DMS 273 treated with DMSO at 0.1 percent for 48 hours (cell line): ENCODE data around the gene ODR4.
"Not testable (repeated sequence)": the region's sequence is repeated elsewhere in the genome, so short reads cannot be mapped to it uniquely, and the experiment has no call there.

Experiments
- DNase-seq: peaks from one replicate; lab custom pipeline; 2025; lab: John Stamatoyannopoulos, UW

ODR4 gene

DNA sequence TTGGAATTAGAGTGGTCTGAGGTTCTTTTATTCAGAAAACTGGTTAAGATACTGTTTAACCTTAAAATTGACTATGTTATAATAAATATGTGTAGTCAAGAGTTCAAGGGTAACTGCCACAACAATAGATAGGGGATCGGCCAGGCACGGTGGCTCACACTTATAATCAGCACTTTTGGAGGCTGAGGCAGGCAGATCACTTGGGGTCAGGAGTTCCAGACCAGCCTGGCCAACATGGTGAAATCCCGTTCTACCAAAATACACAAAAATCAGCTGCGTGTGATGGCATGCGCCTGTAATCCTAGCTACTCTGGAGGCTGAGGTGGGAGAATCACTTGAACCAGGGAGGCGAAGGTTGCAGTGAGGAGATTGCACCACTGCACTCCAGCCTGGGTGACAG is 45.8 kb downstream of the ODR4 start:
- no peak for DNase-seq

DNA sequence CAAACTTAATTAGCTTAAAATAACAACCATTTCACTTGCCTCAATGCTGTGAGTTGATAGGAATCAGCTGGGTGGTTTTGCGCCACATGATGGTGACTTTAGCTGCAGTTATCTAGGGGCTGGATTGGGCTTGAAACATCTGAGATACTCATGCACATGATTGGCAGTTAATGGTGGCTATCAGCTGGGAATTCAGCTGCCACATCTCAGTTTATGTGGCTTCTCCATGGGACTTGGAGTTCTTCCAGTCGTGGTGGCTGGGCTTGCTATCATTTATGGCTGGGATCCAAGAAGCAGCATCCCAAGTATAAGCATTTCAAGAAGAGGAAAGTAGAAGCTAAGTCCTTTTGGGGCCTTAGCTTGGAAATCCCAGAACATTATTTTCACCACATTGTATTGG is 48.9 kb downstream of the ODR4 start:
- DNase-seq, result no peak

DNA sequence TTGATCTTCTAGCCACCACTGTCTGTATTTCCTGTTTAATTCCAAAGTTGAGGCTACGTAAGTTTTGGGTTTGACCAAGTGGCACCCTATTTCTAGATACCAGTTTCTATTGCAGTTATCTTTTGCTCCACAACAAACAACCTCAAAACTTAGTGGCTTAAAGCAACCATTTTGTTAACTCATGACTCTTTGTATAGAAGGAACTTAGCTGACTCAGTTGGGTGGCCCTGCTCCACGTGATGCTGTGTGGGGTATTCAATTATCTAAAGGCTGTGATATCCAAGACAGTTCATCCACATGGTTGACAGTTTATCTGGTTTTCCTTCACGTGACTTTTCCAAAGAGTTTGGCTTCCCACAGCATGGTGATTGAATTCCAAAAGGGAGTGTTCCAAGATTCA is 50.5 kb downstream of the ODR4 start:
- DNase-seq, result no peak

DNA sequence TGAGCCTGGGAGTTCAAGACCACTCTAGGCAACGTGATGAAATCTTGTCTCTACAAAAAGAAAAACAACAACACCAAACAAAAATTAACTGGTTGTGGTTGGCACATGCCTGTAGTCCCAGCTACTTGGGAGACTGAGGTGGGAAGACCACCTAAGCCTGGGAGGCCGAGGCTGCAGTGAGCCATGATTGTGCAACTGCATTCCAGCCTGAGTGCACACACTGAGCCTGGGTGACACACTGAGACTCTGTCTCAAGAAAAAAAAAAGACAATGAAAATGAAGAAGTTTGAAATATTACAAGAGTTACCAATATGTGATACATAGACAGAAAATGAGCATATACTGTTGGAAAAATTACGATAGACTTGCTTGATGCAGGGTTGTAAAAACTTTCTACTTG is 53.4 kb downstream of the ODR4 start:
- DNase-seq, result no peak

DNA sequence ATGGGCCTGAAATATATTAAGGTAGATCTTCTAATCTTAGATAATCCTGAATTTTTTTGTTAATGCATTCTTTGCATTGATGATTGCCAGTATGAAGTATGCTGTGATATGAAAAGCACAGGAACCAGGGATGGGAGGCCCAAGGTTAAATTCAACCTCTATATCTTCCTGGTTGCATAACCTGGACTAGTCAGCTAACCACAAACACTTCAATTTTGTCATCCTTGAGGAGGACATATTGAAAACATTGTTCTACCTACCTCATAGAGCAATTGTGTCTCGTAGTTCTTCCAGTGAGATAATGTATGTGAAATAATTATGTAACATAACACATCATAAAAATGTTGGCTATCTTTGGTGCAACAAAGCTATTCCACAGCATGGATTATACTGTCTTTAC is 59.7 kb downstream of the ODR4 start:
- no peak for DNase-seq

DNA sequence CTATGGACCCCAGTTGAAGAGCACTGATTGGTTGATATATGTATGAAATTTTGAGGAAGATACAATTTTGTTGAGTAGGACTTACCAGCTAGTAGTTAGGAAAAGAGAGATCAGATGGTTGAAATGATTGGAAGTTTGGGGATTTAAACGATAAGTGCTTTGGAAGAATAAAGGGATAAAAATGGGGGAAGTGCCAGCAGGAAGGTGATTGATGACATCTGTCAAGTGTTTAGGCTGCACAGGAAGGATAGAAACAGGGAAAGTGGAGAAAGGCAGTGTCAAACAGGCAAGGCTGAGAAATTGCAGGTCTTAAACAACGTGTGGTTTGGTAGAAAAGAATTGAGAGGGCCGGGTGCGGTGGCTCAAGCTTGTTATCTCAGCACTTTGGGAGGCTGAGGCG is 62.9 kb downstream of the ODR4 start:
- DNase-seq, result no peak

DNA sequence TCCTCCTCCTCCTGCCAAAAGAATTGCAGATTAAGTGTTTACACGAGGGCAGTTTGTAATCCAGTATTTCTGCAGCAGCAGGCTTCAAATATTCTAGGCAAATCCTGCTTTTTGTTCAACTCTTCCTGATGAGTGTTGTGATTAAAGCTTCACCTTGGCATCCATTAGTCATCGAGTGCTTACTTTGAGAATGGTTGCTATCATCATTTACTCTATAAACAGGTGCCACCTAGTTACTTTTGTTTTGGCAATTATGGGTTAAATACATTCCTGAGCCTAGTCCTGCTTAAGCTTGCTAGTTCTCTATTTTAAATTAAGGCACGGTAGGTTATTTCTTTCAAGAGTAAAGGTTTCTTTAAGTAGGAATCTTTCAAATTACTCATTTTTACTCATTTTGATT is 64.9 kb downstream of the ODR4 start:
- DNase-seq, result no peak

DNA sequence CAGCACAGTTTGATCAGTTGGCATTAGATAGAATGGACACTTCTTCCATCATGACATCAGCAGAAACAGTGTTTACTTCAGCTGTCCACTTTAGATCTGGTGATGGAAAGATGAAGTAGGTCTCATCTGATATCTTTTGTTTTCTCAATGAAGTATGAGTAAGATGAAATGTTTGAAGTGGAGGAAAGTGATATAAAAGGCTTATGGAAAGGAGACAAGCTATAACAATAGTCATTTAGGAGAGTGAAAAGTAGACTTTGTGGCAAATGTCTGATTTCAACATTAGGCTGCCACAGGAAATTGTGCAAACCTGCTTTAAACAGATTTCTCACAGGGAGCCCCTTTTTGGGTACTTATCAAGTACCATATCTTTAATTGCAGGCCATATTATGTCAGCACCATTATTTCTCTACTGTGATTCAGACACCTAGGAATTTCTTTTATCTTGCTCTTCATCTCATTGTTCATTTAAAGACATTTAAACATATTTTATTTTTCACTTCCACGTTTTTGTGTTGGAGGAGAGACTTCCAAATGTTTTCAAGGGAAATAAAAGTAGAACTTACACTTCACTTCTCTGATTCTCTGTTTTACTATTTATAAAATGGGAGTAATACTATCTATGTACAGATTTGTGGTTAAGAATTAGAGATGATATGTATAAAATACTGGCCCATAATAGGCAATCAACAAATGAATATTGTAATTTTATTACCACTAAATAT is 67.2 kb downstream of the ODR4 start:
- no peak for DNase-seq

DNA sequence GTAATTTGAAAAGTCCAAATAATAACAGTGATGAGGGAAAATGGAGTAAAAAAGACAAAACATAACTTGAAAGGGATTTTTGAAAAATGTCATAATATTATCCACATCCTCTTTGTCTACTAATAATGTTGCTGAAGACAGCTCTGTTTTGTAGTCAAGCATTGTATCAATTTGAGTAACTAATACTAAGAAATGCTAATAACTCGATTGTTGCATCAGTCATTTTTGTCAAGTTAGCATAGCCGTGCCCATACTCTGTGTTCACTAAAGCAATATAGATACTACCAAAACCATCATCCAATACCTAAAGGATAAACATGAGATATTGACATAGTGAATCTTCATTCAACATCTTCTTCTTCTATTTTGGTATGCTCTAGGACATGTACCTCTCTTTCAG is 68.0 kb downstream of the ODR4 start:
- DNase-seq, result no peak

DNA sequence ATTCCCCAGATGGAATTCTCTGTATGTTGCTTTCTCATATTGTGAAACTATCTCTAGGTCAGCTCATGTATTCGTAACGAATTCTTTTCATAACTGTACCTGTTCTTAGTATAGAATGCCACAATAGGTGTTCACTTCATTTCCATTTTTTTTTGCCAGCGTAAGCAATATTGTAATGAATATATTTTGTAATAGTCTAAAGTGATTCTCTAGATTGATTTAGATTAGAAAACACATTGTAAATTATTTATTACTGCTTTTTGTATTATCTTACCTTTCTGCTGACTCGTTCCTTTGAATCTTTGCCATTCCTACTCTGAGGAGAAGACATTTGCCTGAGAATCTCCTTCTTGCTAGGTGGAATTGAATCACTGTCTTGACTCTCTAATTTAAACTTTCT is 70.5 kb downstream of the ODR4 start:
- DNase-seq, result no peak

DNA sequence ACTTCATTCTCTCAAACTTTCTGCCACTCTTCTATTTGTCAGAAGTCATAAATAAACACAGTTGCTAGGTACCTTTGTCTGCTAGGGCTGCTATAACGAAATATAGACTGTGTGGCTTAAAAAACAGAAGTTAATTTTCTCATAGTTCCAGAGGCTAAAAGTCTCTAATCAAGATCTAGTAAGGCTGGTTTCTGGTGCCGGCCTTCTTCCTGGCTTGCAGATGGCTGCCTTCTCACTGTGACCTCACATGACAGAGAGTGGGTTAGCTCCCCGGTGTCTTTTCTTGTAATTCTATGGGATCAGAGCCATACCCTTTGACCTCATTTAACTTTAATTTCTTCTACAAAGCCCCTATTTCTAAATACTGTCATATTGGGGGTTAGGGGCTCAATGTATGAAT is 79.3 kb downstream of the ODR4 start:
- DNase-seq, result no peak

DNA sequence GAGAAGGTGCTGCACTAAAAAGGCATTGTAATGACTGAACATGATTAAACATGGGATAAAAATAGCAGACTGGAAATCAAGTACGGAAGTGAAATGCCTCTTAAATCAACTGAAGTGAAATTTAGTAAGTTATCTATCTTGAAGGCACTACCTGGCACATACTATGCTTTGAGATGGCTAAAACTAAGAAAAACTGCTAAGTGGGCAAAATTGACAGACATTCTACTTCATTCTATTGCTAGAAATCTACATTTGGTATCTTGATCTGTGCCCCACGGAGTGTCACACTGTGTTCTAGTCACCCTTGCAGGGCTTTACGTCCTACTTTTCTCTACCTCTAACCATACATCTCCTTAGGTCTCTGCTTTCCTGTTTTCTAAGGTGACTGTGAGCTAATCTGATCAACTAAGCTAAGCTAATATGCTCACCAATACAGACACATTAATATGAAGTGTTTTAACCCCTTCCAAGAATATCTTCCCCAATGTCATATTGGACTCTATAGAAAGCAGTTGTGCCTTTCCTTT is 81.2 kb downstream of the ODR4 start:
- DNase-seq, result no peak

DNA sequence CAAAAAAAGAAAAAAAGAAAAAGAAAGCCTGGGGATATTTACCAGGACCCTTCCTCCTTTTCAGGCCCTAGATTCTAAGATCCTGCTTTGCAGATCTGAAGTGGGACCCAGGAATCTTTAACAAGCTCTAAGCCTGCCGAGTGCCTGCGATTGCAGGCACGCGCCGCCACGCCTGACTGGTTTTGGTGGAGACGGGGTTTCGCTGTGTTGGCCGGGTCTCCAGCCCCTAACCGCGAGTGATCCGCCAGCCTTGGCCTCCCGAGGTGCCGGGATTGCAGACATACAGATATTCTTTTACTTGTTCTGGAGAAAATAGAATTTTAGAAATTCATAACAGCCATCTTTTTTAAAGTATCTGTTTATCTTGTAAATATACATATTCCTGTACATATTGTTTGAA is 83.5 kb downstream of the ODR4 start:
- DNase-seq, result not testable (repeated sequence)

DNA sequence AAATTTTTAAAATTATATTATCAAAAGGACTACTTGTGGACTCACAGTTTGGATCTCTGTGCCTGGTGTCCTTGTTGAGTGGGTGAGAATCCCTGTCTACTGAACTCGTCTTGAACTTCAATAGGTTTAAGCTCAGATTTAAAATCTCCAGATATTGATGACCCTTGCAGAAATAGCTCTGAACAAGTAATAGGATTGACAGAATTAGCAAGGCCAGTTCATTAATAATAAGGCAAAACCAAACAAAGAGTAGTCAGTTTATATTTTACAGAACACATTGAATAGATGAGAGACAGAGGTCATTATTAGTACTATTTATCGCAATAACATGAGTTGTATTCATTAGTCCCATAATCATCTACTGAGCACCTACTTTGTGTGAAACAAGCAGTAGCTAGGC is 85.4 kb downstream of the ODR4 start, which contains the start of gene PDC:
Gene PDC (minus strand): TSS at position 101 of the 400 bp plus-strand sequence. CDS start 11,655 bp downstream, outside the sequence.
- no peak for DNase-seq

DNA sequence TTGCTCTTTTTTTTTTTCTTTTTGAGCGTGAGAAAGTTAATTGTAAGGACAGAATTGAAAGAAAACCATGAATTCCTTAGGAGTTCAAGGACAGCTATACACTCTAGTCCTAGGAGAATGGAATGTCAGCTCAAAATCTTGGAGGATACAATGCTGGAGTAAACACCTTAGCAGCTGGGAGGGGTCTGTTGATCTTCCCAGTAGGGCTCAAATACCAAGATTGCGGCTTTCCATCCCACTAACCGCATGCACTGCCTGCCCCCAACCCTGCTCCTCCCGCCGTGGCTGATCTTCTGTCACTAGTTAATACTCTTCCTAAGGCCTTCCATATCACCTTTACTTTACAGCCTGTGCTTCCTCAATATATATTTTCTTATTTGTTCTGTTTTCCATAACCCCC is 87.9 kb downstream of the ODR4 start:
- DNase-seq, result no peak

DNA sequence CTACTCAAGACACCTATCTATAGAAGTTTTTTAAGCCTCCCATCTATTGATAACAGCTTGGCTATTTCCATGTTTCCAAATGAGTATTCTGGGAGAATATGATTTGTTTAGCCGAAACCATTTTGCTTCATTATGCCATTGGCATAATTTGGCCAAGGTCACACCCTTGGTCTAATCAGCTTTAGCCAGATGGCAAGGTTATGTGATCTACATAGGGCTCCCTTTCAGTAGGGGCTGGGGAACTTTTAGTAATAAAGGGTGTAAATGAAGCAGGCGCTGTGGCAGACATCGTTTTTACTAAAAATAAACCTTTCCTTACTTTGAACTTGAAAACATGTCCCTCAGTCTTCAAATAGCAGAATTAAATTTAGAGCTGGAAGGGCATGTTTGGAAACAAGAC is 88.3 kb downstream of the ODR4 start:
- DNase-seq, result no peak

DNA sequence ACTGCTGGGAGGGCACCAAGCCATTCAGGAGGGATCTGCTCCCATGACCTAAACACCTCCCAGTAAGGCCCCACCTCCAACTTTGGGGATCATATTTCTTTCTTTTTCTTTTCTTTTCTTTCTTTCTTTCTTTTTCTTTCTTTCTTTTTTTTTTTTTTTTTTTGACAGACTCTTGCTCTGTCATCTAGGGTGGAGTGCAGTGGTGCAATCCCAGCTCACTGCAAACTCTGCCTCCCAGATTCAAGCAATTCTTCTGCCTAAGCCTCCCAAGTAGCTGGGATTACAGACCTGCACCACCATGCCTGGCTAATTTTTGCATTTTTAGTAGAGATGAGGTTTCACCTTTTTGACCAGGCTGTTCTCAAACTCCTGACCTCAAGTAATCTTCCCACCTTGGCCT is 89.9 kb downstream of the ODR4 start:
- DNase-seq, result not testable (repeated sequence)

DNA sequence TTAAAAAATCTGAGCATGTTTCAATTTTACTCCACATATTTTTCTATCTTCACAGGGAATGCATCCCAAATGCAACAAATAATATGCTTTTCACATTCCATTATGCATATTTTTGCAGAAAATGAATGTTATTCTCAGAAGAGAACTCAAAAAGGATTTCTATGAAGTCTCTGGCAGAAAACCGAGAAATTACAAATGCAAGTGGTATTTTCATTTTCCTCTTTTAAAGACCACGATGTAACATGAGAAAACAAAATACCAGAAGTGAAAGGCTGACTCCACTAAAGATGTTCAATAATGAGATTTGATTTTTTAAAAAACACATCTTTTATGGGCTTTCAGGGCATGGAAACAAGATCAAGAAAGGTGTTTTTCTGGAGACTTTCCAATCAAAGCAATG is 90.3 kb downstream of the ODR4 start:
- DNase-seq, result no peak
